ENCODE measurements around the gene TMA16.
A peak's percentile ranks its signal among the peaks of the same experiment; 100 is the strongest.

The TMA16 gene

DNA sequence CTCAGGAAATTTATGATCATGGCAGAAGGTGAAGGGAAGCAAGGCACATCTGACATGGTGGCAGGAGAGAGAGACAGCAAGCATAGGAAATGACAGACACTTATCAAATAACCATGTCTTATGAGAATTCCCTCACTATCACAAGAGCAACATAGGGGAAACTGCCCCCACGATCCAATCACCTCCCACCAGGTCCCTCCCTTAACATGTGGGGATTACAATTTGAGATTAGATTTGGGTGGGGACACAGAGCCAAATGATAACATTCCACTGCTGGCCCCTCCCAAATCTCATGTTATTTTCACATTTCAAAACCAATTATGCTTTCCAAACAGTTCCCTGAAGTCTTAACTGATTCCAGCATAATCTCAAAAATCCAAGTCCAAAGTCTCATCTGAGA is 8.2 kb upstream of the TMA16 start:
- DNase-seq (ENCODE audit: low spot score): no peak

DNA sequence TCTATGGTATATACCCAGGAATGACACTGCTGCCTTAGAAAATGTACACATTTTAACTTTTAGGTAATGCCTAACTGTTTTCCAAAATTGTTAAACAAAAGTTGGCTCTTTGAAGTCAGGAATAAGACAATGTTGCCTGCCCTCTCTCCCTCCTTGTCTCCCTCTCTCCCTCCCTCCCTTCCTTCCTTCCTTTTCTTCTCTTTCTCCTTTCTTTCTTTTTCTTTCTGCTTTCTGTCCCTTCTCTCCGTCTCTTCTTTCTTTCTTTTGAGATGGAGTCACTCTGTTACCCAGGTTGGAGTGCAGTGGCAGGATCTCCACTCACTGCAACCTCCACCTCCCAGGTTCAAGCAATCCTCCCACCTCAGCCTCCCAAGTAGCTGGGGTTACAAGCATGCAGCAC is 4.6 kb upstream of the TMA16 start:
- DNase-seq (ENCODE audit: low spot score): no peak
- TF ChIP-seq, protein P1, sequence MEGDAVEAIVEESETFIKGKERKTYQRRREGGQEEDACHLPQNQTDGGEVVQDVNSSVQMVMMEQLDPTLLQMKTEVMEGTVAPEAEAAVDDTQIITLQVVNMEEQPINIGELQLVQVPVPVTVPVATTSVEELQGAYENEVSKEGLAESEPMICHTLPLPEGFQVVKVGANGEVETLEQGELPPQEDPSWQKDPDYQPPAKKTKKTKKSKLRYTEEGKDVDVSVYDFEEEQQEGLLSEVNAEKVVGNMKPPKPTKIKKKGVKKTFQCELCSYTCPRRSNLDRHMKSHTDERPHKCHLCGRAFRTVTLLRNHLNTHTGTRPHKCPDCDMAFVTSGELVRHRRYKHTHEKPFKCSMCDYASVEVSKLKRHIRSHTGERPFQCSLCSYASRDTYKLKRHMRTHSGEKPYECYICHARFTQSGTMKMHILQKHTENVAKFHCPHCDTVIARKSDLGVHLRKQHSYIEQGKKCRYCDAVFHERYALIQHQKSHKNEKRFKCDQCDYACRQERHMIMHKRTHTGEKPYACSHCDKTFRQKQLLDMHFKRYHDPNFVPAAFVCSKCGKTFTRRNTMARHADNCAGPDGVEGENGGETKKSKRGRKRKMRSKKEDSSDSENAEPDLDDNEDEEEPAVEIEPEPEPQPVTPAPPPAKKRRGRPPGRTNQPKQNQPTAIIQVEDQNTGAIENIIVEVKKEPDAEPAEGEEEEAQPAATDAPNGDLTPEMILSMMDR (IDR thresholded peaks at IDR 0.05; ENCODE audit: extremely low read depth, missing control alignments): no peak

More for the DNA sequence above, 8.2 kb upstream of the TMA16 start:
- TF ChIP-seq, protein P1 (IDR thresholded peaks at IDR 0.05; ENCODE audit: extremely low read depth, missing control alignments): no peak

DNA sequence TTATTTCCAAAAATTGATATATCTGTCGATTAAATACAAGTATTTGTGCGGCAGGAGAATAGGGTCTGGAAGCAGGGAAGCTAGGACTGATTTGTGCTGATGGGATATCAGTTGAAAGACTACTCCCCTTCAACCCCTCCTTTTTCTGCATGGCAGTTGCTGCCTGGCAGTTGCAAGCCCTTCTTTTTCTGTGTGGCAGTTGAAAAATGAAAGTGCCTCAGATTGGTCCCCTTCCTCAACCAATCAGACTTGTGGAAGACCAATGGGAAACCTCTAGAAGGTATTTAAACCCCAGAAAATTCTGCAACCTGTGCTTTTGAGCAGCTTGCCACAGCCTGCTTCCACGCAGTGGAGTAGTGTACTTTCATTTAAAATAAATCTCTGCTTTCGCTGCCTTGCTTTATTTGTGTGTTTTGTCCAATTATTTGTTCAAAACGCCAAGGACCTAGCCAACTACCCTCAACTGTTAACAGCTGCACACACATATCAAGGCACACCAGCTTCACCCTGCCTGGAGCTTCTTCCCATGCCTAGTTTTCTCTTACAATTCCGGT is 1.5 kb upstream of the TMA16 start:
- TF ChIP-seq, protein P1 (IDR thresholded peaks at IDR 0.05; ENCODE audit: extremely low read depth, missing control alignments): no peak
- DNase-seq (ENCODE audit: low spot score): no peak

DNA sequence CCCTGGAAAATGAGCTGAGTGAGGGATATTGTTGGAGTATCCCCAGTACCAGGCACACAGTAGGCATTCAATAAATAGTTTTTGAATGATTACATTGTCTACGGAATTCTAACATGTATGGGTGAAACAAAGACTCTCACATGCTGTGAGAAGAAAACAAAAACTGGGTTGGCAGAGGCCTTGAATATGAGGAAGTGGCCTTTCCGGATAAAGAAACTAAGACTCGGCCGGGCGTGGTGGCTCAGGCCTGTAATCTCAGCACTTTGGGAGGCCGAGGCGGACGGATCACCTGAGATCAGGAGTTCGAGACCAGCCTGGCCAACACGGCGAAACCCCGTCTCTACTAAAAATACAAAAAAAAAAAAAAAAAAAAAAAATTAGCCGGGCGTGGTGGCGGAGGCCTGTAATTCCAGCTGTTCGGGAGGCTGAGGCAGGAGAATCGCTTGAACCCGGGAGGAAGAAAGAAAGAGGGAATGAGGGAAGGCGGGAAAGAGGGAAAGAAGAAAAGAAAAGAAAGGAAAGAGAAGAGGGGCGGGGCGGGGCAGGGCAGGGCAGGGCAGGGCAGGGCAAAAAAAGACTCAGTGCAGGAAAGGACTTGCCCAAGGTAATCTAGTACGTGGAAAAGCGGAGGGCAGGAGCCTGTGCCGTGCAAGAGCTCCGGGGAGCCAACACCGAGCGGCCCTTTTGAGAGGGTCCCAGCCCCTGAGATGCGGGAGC is 689 bp upstream of the TMA16 start:
- TF ChIP-seq, protein P1 (IDR thresholded peaks at IDR 0.05; ENCODE audit: extremely low read depth, missing control alignments): no peak
- no peak for DNase-seq (ENCODE audit: low spot score)

DNA sequence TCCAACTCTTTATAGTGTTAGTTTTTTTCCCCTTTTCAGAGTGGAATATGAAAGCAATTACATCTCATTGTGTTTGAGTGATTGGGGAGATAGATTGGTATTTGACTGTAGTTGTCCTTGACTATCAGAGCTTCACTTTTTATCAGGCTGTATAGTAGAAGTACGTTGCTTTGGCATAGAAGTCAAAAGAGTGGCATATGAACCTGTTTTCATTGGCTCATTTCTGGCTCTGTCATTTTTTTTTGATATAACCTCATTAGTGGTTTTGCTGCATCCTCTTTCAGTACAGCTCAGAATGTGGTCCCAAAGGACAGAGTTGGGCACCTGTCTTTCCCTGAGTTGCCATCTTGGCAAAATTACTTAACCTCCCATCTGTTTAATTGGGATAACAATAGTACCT is 1.4 kb downstream of the TMA16 start:
- TF ChIP-seq, protein P1 (IDR thresholded peaks at IDR 0.05; ENCODE audit: extremely low read depth, missing control alignments): no peak
- DNase-seq (ENCODE audit: low spot score): peak; percentile 28

DNA sequence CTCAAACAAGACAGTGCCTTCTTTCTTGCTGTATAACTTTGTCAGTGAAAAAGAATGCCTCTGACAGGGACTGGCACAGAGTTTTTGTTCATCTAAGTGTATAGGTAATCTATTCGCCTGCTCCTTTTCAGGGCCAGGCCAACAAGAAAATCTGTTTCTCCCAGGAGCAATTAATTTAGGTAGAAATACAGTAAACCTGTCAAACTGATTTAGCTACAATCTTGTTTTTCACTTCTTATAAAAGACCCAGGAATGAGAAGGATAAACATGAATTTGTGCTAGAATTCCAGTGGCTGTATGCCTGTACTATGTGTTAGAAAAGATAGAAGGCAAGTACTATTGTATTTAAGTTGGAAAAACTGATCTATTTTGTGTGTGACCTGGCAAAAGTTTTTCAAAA is 6.1 kb downstream of the TMA16 start:
- TF ChIP-seq, protein P1 (IDR thresholded peaks at IDR 0.05; ENCODE audit: extremely low read depth, missing control alignments): no peak
- DNase-seq (ENCODE audit: low spot score): no peak

DNA sequence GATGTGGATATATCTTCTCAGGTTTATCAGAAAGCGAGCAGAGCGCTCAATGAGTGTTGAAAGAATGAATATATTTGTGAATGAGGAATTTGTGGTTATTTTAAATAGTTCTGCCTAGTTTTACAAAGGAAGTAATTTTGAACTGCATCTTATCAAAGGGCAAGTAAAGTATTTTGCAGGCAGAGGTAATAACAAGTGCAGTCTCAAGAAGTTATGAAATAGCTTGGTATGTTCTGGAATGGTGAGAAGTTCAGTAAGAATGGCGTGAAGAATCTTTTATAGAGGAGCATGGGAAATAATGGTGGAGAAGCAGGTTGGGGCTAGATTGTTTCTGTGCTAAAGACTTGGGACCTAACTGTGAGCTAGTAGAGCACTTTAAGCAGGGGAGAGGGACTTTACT is 10.9 kb downstream of the TMA16 start:
- TF ChIP-seq, protein P1 (IDR thresholded peaks at IDR 0.05; ENCODE audit: extremely low read depth, missing control alignments): no peak
- DNase-seq (ENCODE audit: low spot score): no peak
